Loucy (cell line): ENCODE measurements around the gene NOXO1.

Source experiments
- H2AFZ ChIP-seq: fragments of 200-600 bp; sonication (generic); 2 replicates; pipeline ENCODE4 v1.6.0; 2016; ENCODE audit warnings: antibody characterized with exemption, mild to moderate bottlenecking, low read length, moderate library complexity
- H3F3A ChIP-seq: fragments of 200-600 bp; 2 replicates; pipeline ENCODE4 v1.6.0; 2016; ENCODE audit warnings: antibody characterized with exemption, low read depth, mild to moderate bottlenecking
- H3K27me3 ChIP-seq: fragments of 200-600 bp; sonication (generic); 2 replicates; pipeline ENCODE4 v1.6.1; 2014; ENCODE audit warnings: low read length, mild to moderate bottlenecking; ENCODE audit not compliant: insufficient read depth, poor library complexity, severe bottlenecking
- H3K36me3 ChIP-seq: fragments of 200-600 bp; sonication (generic); 2 replicates; pipeline ENCODE4 v1.6.1; 2016; ENCODE audit warnings: low read length; ENCODE audit not compliant: insufficient read depth
- H3K4me1 ChIP-seq: fragments of 200-600 bp; sonication (generic); 2 replicates; pipeline ENCODE4 v1.5.1; 2014; ENCODE audit warnings: low read length, mild to moderate bottlenecking; ENCODE audit not compliant: insufficient read depth, poor library complexity, severe bottlenecking
- H3K4me2 ChIP-seq: fragments of 200-600 bp; sonication (generic); 2 replicates; pipeline ENCODE4 v1.6.0; 2014; ENCODE audit warnings: antibody characterized with exemption, low read length, low read depth, mild to moderate bottlenecking; ENCODE audit not compliant: poor library complexity, severe bottlenecking
- H3K4me3 ChIP-seq: fragments of 200-600 bp; sonication (generic); 2 replicates; pipeline ENCODE4 v1.5.1; 2014; ENCODE audit warnings: low read length, mild to moderate bottlenecking, mixed read lengths; ENCODE audit not compliant: poor library complexity, severe bottlenecking
- H3K79me2 ChIP-seq: fragments of 200-600 bp; sonication (generic); 2 replicates; pipeline ENCODE4 v1.6.1; 2014; ENCODE audit warnings: low read length; ENCODE audit not compliant: insufficient read depth
- H3K9ac ChIP-seq: fragments of 200-600 bp; sonication (generic); 2 replicates; pipeline ENCODE4 v1.6.0; 2014; ENCODE audit warnings: mild to moderate bottlenecking, low read depth, low read length, moderate library complexity; ENCODE audit not compliant: poor library complexity, severe bottlenecking
- H3K9me2 ChIP-seq: fragments of 200-600 bp; sonication (generic); replicated peaks from 2 replicates; pipeline ENCODE4 v1.6.1; 2016; ENCODE audit warnings: low read depth, low read length, mixed read lengths
- H3K9me3 ChIP-seq: fragments of 200-600 bp; sonication (generic); 2 replicates; pipeline ENCODE4 v1.6.1; 2014; ENCODE audit warnings: mild to moderate bottlenecking, antibody characterized with exemption, low read length, low read depth; ENCODE audit not compliant: insufficient read depth
- H4K20me1 ChIP-seq: fragments of 200-600 bp; sonication (generic); 2 replicates; pipeline ENCODE4 v1.6.0; 2014; ENCODE audit warnings: antibody characterized with exemption, low read length, mild to moderate bottlenecking; ENCODE audit not compliant: insufficient read depth, poor library complexity, severe bottlenecking
- CTCF ChIP-seq: fragments of 200-600 bp; sonication (generic); conservative IDR thresholded peaks from 2 replicates; pipeline ENCODE4 v1.5.1; 2014; ENCODE audit warnings: mild to moderate bottlenecking, antibody characterized with exemption, low read length
- EZH2phosphoT487 ChIP-seq: fragments of 200-600 bp; IDR thresholded peaks from 2 replicates; pipeline ENCODE4 v1.6.1; 2018; ENCODE audit warnings: antibody characterized with exemption, mild to moderate bottlenecking, moderate library complexity, borderline replicate concordance

Gene NOXO1

GRCh38 chr16:1989209-1990100 lies 8.2 kb upstream of the NOXO1 start, which contains the start of gene SYNGR3:
TSS of gene SYNGR3 (plus strand) at chr16:1989970. CDS start at chr16:1990103, 133 bp downstream.
- Histone ChIP-seq H3K27me3 (no peaks in the 10 kb centered on the region), H3K9me2 (no peaks in the 10 kb centered on the region), H3K4me2 (no peak within 1 kb of the TSS), H3K9ac (no peak within 1 kb of the TSS), H3K9me3 (no peaks in the 10 kb centered on the region), H3K4me1 (no peaks in the 10 kb centered on the region), H2AFZ (no peak within 1 kb of the TSS), H3K79me2 (peaks cover 19% of the 10 kb centered on the region), H3K4me3 (no peak within 1 kb of the TSS), H3K36me3 (no peaks in the 10 kb centered on the region; the same call in 1 of the 2 replicates), H3F3A (no peaks in the 10 kb centered on the region), H4K20me1 (no peaks in the 10 kb centered on the region)
- TF ChIP-seq EZH2phosphoT487 (no peak), CTCF (no peak)

- no peak for TF ChIP-seq CTCF
- TF ChIP-seq EZH2phosphoT487: no peak
- no peak overlapping the region for H2AFZ ChIP-seq
- no peaks in the 10 kb centered on the region for H3F3A ChIP-seq
- no peak overlapping the region for H3K4me3 ChIP-seq
- H3K9me3 ChIP-seq: no peaks in the 10 kb centered on the region
- H3K36me3 ChIP-seq: no peaks in the 10 kb centered on the region; the same call in 1 of the 2 replicates
- H3K79me2 ChIP-seq: peaks cover 21% of the 10 kb centered on the region
- H3K9me2 ChIP-seq: no peaks in the 10 kb centered on the region
- H4K20me1 ChIP-seq: no peaks in the 10 kb centered on the region
- H3K4me2 ChIP-seq: no peak overlapping the region
- H3K9ac ChIP-seq: no peak overlapping the region
- no peaks in the 10 kb centered on the region for H3K4me1 ChIP-seq
- no peaks in the 10 kb centered on the region for H3K27me3 ChIP-seq
Measured at GRCh38 chr16:1987198-1987597, 5.9 kb upstream of the NOXO1 start.

GRCh38 chr16:1985466-1986150 lies 4.3 kb upstream of the NOXO1 start:
- Histone ChIP-seq H3K9me3 (no peaks in the 10 kb centered on the region), H3K36me3 (no peaks in the 10 kb centered on the region; the same call in 1 of the 2 replicates), H2AFZ (no peak overlapping the region), H3K4me1 (no peaks in the 10 kb centered on the region), H3K4me3 (peak overlapping the region; percentile 87), H3F3A (no peaks in the 10 kb centered on the region), H4K20me1 (no peaks in the 10 kb centered on the region), H3K9ac (peak overlapping the region; percentile 88), H3K27me3 (no peaks in the 10 kb centered on the region), H3K9me2 (no peaks in the 10 kb centered on the region), H3K4me2 (peak overlapping the region; percentile 89), H3K79me2 (peaks cover 21% of the 10 kb centered on the region)
- TF ChIP-seq CTCF (no peak), EZH2phosphoT487 (no peak)
